HG03378 (cell line): Measurements from ENCODE around the gene CERS6.

Experiments used
- ATAC-seq: cut with Tn5 transposase; IDR thresholded peaks from one replicate; pipeline ENCODE4 v1.9.1; 2021; ENCODE audit warnings: mild to moderate bottlenecking, moderate library complexity; ENCODE audit not compliant: unreplicated experiment

Gene CERS6

DNA sequence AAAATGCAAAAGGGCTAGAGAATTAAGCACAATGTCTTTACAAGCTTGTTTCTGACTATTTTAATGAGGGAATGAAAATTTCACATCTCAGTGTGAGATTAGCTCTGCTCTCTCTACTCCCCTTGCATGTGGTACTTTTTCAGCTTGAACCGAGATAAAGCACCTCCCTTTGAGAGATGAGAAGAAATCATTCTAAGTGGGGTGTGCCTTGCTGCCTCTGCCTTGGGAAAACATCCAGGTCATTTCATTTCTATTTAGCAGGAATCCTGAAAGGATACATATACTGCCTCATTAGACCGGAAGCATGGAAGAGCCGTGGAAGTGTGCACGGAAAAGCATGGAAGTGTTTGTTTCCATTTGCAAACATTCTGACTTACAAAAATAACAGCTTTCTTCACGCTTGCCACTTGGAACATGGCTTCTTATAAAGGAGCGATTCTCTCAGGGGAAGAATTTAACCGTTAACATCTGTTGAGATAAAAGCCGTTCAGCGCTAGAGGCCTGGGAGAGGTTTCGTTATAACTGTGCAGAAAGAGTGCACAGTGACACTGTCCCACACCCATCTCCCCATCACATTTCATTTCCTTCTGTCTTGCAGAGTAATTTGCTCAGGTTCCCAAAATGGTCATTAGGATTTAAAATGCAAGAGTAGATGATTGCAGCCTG, 363.1 kb downstream of the CERS6 start:
- no peak for ATAC-seq

DNA sequence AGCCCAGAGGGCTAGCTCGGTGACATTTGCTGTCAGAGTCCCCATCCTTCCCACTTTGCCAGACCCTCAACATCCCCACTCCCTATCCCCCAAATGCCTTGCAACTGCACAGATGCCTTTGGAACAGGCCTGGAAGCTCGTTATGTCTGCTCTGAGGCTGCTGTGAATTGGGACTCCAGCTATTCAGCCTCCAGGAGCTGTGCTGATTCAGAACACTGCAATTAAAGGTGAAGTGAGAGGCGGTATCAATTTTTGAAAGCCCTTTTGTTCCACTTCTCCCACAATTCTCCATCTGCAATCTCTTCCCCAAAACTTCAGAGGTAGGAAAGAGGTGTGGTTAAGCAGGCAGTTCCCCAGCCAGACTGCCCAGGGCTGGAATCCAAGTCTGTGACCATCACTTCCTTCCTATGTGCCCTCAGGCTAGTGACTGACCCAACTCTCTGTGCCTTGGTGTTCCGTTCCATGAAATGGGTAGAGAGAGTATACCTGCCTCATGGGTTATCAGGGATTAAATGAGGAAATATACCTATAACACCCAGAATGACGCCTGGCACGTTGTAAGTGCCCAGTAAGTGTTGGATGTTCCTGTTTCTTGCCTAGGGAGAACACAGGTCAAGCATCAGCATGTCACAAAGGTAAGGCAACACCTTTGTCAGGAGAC, 363.9 kb downstream of the CERS6 start:
- ATAC-seq = no peak

DNA sequence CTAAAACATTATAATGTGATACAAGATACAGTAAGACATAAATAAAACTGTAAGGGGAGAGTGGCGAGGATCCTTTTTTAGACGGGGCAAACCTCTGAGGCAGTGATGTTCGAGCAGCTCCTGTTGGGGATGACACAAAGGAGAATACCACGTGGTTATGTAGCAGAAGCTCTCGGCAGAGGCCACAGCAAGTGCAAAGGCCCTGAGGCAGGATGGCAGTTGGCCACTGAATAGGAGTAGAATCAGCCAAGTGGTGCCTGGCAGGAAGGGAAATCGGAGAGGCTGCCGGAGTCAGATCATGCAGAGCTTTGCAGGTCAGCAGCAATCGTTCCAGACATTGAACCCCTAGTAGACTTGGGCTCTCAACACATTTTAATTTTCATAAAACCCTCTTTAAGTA, 365.5 kb downstream of the CERS6 start:
- ATAC-seq = no peak

DNA sequence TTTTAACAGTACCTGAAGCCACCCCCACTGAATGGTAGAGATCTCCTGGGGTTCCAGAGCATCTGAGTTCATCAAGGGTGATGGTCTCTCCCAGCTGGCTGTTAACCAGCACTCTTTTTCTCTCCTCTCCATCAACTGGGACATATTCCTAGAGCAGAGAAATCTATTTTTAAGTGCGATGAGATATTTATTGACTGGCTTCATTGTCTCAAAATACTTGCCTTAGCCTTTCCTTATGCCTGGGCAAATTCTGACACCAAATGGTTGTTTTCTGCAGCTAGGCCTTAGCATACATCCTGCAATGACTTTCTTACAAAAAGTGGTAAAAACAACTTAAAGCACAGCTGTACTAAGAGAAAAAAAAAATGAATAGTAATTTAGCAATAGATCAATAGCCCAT, 365.9 kb downstream of the CERS6 start:
- ATAC-seq = no peak
